KMS-11 (cell line): Measurements from ENCODE around the gene SELENOV.

Experiments used
- H2AFZ ChIP-seq: fragments of 200-600 bp; sonication (generic); 2 replicates; pipeline ENCODE4 v1.6.1; 2016; ENCODE audit warnings: antibody characterized with exemption, mixed run types, low read depth
- H3K27ac ChIP-seq: fragments of 200-600 bp; sonication (generic); 2 replicates; pipeline ENCODE4 v1.6.1; 2016; ENCODE audit warnings: mild to moderate bottlenecking, mixed run types
- H3K27me3 ChIP-seq: fragments of 200-600 bp; sonication (generic); 2 replicates; pipeline ENCODE4 v1.6.1; 2017; ENCODE audit warnings: mild to moderate bottlenecking, low read depth, mixed run types, moderate library complexity; ENCODE audit not compliant: insufficient read depth
- H3K36me3 ChIP-seq: fragments of 200-600 bp; sonication (generic); 2 replicates; pipeline ENCODE4 v1.6.1; 2017; ENCODE audit warnings: mild to moderate bottlenecking, mixed run types; ENCODE audit not compliant: insufficient read depth
- H3K4me1 ChIP-seq: fragments of 200-600 bp; sonication (generic); 2 replicates; pipeline ENCODE4 v1.6.1; 2016; ENCODE audit warnings: mild to moderate bottlenecking, low read depth, mixed run types; ENCODE audit not compliant: poor library complexity, severe bottlenecking
- H3K4me2 ChIP-seq: fragments of 200-600 bp; sonication (generic); 2 replicates; pipeline ENCODE4 v1.7.0; 2016; ENCODE audit warnings: mild to moderate bottlenecking, mixed run types
- H3K4me3 ChIP-seq: fragments of 200-600 bp; sonication (generic); IDR thresholded peaks from 2 replicates; pipeline ENCODE4 v1.6.1; 2017; ENCODE audit warnings: low read depth, low read length, mixed read lengths; ENCODE audit not compliant: insufficient read depth
- H3K79me2 ChIP-seq: fragments of 200-600 bp; sonication (generic); 2 replicates; pipeline ENCODE4 v1.6.1; 2016; ENCODE audit warnings: low read depth, mixed run types; ENCODE audit not compliant: insufficient read depth
- H3K9ac ChIP-seq: fragments of 200-600 bp; sonication (generic); 2 replicates; pipeline ENCODE4 v1.6.1; 2016; ENCODE audit warnings: mild to moderate bottlenecking, mixed run types
- H4K20me1 ChIP-seq: fragments of 200-600 bp; sonication (generic); 2 replicates; pipeline ENCODE4 v1.6.1; 2016; ENCODE audit warnings: mild to moderate bottlenecking, mixed run types; ENCODE audit not compliant: insufficient read depth
- TF ChIP-seq, protein P1 (sequence below): fragments of 200-600 bp; sonication (generic); conservative IDR thresholded peaks from 2 replicates; pipeline ENCODE4 v1.6.1; 2017; ENCODE audit warnings: low read depth, mild to moderate bottlenecking, antibody characterized with exemption, low read length, moderate library complexity, mixed read lengths

The SELENOV gene

DNA sequence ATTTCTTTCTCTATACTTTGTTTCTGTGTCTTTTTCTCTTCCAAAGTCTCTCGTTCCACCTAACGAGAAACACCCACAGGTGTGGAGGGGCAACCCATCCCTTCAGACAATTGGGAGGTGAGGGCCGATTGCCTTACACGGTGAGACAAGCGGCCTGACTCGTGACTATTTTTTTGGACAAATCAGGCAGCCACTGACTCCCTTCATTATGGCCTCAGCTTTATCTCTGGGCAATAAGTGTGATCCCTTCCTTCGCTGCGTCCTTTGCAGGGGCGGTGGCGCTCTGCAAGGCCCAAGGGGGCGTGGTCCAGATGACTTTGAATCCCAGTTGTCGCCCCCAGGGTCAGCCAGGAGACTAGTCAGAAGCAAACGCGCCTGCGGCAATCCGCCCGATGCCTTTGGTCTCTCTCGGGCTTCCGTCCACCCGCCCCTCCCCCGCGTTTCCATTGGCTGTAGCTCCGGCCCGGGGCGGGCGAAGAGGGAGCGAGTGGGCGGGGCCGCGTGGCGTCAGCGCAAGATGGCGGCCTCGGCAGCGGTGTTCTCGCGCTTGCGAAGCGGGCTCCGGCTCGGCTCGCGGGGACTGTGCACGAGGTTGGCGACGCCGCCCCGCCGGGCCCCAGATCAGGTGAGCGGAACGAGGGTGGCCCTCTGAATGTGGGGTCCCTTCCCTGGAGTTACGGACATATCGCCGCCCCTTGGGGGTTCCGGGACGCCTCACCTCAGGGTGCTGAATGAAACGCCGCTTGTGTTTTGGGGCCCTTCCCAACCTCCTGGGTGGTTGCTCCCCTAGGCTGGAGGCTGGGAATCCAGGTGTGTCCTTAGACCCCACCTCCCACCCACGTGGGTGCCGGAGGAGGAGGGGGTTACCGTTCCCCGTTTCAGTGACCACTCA is 34.4 kb upstream of the SELENOV start, which contains the start of gene TIMM50:
TSS of gene TIMM50 (plus strand) at position 502 of the 892 bp plus-strand sequence. CDS start at position 518, 16 bp downstream.
- peak within 1 kb of the TSS; percentile 64 for H3K27ac ChIP-seq
- peaks cover 10% of the 10 kb centered on the region; the same call in 1 of the 2 replicates for H3K36me3 ChIP-seq
- H3K4me2 ChIP-seq = peak within 1 kb of the TSS; percentile 79
- H3K4me1 ChIP-seq = peaks cover 13% of the 10 kb centered on the region
- peaks cover 30% of the 10 kb centered on the region for H3K79me2 ChIP-seq
- peak within 1 kb of the TSS; percentile 94 for H3K9ac ChIP-seq
- TF ChIP-seq, protein P1, sequence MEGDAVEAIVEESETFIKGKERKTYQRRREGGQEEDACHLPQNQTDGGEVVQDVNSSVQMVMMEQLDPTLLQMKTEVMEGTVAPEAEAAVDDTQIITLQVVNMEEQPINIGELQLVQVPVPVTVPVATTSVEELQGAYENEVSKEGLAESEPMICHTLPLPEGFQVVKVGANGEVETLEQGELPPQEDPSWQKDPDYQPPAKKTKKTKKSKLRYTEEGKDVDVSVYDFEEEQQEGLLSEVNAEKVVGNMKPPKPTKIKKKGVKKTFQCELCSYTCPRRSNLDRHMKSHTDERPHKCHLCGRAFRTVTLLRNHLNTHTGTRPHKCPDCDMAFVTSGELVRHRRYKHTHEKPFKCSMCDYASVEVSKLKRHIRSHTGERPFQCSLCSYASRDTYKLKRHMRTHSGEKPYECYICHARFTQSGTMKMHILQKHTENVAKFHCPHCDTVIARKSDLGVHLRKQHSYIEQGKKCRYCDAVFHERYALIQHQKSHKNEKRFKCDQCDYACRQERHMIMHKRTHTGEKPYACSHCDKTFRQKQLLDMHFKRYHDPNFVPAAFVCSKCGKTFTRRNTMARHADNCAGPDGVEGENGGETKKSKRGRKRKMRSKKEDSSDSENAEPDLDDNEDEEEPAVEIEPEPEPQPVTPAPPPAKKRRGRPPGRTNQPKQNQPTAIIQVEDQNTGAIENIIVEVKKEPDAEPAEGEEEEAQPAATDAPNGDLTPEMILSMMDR = no peak
- H4K20me1 ChIP-seq = no peaks in the 10 kb centered on the region
- H2AFZ ChIP-seq = peak within 1 kb of the TSS; percentile 86
- H3K27me3 ChIP-seq = no peaks in the 10 kb centered on the region
- H3K4me3 ChIP-seq = no peak within 1 kb of the TSS

DNA sequence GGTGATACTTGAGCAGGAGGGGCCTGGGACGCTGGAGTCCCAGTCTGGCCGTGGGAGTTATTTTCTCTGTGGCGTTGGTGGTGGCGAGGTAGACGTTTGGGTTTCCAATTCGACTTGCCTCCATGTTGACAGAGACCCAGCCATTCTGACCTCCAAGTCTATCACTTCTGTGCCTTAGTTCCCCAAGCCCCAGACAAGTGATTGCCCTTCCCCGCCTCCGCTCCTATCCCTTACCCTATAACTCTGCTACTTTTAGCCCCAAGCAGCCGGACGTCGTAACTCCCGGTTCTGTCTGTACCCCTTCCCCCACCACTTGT is 33.8 kb upstream of the SELENOV start:
- H3K9ac ChIP-seq = peak overlapping the region; percentile 94
- TF ChIP-seq, protein P1 = no peak
- peak overlapping the region; percentile 79 for H3K4me2 ChIP-seq
- H3K4me1 ChIP-seq = peaks cover 13% of the 10 kb centered on the region
- H3K27ac ChIP-seq = peak overlapping the region; percentile 64
- H3K27me3 ChIP-seq = no peaks in the 10 kb centered on the region
- H3K4me3 ChIP-seq = no peak overlapping the region
- H3K79me2 ChIP-seq = peaks cover 30% of the 10 kb centered on the region
- peak overlapping the region; percentile 86 for H2AFZ ChIP-seq
- no peaks in the 10 kb centered on the region for H4K20me1 ChIP-seq
- H3K36me3 ChIP-seq = peaks cover 10% of the 10 kb centered on the region; the same call in 1 of the 2 replicates

DNA sequence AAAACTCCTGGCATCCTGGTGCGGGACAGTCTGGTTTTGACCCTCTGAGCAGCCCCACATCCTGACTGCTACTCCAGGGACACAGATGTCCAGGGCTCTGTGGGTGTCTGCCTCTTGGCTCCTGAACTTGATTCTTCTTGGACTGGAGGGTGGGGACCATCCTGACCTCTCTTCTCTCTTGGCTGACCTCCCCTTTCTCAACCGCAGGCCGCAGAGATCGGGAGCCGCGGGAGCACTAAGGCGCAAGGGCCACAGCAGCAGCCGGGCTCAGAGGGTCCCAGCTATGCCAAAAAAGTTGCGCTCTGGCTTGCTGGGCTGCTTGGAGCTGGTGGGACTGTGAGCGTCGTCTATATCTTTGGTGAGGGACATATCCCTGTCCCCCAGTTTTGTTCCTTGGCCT is 33.3 kb upstream of the SELENOV start:
- H3K9ac ChIP-seq = peak overlapping the region; percentile 94; the same call in 1 of the 2 replicates
- H2AFZ ChIP-seq = no peak overlapping the region
- no peak overlapping the region; the same call in 1 of the 2 replicates for H3K27ac ChIP-seq
- H3K79me2 ChIP-seq = peaks cover 30% of the 10 kb centered on the region
- peaks cover 13% of the 10 kb centered on the region for H3K4me1 ChIP-seq
- no peaks in the 10 kb centered on the region for H3K27me3 ChIP-seq
- TF ChIP-seq, protein P1 = no peak
- H3K4me2 ChIP-seq = peak overlapping the region; percentile 79
- H3K4me3 ChIP-seq = no peak overlapping the region
- no peaks in the 10 kb centered on the region for H4K20me1 ChIP-seq
- peaks cover 10% of the 10 kb centered on the region; the same call in 1 of the 2 replicates for H3K36me3 ChIP-seq

DNA sequence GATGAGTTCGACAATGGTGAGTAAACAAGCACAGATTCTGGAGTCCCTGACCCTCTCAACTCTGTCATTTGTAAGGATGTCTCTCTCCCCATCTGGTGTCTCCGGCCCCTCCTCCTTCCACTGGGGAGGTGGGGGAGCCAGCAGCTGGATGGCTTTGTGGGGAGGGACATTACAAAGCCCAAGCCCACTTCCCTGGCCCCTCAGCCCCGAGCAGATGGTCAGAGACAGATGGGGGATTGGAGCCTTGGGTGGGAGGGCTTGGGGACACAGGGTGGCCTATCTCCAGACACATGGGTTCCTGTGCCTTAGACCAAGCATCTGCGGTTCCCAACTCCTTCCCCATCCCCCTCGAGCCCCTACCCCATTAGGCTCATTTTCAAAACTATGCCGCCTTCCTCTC is 31.8 kb upstream of the SELENOV start:
- H3K4me3 ChIP-seq = no peak overlapping the region
- H3K4me2 ChIP-seq = no peak overlapping the region
- H3K36me3 ChIP-seq = peaks cover 10% of the 10 kb centered on the region; the same call in 1 of the 2 replicates
- no peak overlapping the region for H3K9ac ChIP-seq
- no peaks in the 10 kb centered on the region for H4K20me1 ChIP-seq
- no peak overlapping the region for H2AFZ ChIP-seq
- H3K4me1 ChIP-seq = peaks cover 13% of the 10 kb centered on the region
- no peaks in the 10 kb centered on the region for H3K27me3 ChIP-seq
- peaks cover 30% of the 10 kb centered on the region for H3K79me2 ChIP-seq
- TF ChIP-seq, protein P1 = no peak
- no peak overlapping the region for H3K27ac ChIP-seq
